Germinal center (tissue), 1 donor: Measurements from ENCODE around the gene FBLL1.
"Not testable (repeated sequence)": the region's sequence is repeated elsewhere in the genome, so short reads cannot be mapped to it uniquely, and the experiment has no call there.

Experiments
- DNase-seq: peaks from one replicate; pipeline ENCODE4 v3.0.0; 2012; ENCODE audit warnings: mixed read lengths, low spot score

FBLL1 gene

GRCh38 chr5:168528521-168529373, at the start of gene FBLL1:
Gene FBLL1, plus strand, starts transcription at chr5:168529305. Its CDS starts 200 bp downstream, at chr5:168529505.
- DNase-seq, result peak; percentile 13

GRCh38 chr5:168480601-168481000, 48.5 kb upstream of the FBLL1 start:
- DNase-seq, result no peak

GRCh38 chr5:168481330-168481788, 47.7 kb upstream of the FBLL1 start:
- peak; percentile 62 for DNase-seq

- DNase-seq, result no peak
Observed at GRCh38 chr5:168482361-168482760, 46.7 kb upstream of the FBLL1 start.

- DNase-seq, result peak; percentile 91
Observed at GRCh38 chr5:168486136-168486879, 42.8 kb upstream of the FBLL1 start, which contains the start of gene RARS1. Gene RARS1, plus strand, starts transcription at chr5:168486471. Its CDS starts 28 bp downstream, at chr5:168486499.

GRCh38 chr5:168489059-168489458, 40.0 kb upstream of the FBLL1 start:
- DNase-seq, result no peak

GRCh38 chr5:168494057-168494555, 35.0 kb upstream of the FBLL1 start:
- DNase-seq, result no peak

- DNase-seq, result no peak
Observed at GRCh38 chr5:168502563-168503237, 26.4 kb upstream of the FBLL1 start.

GRCh38 chr5:168513861-168514428, 15.2 kb upstream of the FBLL1 start:
- no peak for DNase-seq

GRCh38 chr5:168525856-168526255, 3.2 kb upstream of the FBLL1 start:
- DNase-seq, result no peak

- no peak for DNase-seq
Observed at GRCh38 chr5:168527756-168528295, 1.3 kb upstream of the FBLL1 start.

GRCh38 chr5:168529374-168530234, 499 bp downstream of the FBLL1 start:
- no peak for DNase-seq

GRCh38 chr5:168530621-168531150, 1.6 kb downstream of the FBLL1 start:
- DNase-seq, result no peak

GRCh38 chr5:168531191-168531590, 2.1 kb downstream of the FBLL1 start:
- no peak for DNase-seq

- DNase-seq, result no peak
Observed at GRCh38 chr5:168531987-168532864, 3.1 kb downstream of the FBLL1 start.

GRCh38 chr5:168534351-168534750, 5.2 kb downstream of the FBLL1 start:
- DNase-seq, result not testable (repeated sequence)

- no peak for DNase-seq
Observed at GRCh38 chr5:168537176-168537575, 8.1 kb downstream of the FBLL1 start.

- no peak for DNase-seq
Observed at GRCh38 chr5:168549554-168549953, 20.4 kb downstream of the FBLL1 start.

- DNase-seq, result no peak
Observed at GRCh38 chr5:168550656-168551055, 21.6 kb downstream of the FBLL1 start.
